Colon (tissue), 2 donors: Measurements from ENCODE around the gene CDKAL1.
"Not testable (repeated sequence)": the region's sequence is repeated elsewhere in the genome, so short reads cannot be mapped to it uniquely, and the experiment has no call there.

Experiments used
- FAIRE-seq: peaks from 2 replicates; lab custom pipeline; 2012; peaks lifted over from hg19 to GRCh38; lab: Jason Lieb, UNC
- donor health status: control.
- donor health status: control.

CDKAL1 gene

DNA sequence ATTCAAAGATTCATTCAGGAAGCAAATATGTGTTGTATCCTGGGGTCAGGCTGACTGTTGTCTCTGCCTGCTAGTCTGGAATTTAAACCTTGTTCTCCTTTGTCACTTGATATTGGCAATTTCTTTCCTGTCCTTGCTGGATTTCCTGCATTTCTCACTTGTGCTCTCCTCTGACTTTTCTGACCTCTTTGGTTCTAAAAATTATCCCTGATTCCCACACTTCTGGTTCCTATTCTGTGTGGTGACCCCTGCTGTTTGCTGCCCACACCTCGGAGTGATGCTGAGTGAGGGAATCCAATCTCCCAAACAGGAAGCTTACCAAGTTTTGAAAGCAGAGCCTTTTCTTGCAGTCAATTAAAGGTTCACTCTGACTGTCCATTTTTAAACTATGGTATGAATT, 345.3 kb downstream of the CDKAL1 start:
- FAIRE-seq, result no peak

GRCh38 chr6:20881365-20881764, 347.1 kb downstream of the CDKAL1 start:
- no peak for FAIRE-seq

DNA sequence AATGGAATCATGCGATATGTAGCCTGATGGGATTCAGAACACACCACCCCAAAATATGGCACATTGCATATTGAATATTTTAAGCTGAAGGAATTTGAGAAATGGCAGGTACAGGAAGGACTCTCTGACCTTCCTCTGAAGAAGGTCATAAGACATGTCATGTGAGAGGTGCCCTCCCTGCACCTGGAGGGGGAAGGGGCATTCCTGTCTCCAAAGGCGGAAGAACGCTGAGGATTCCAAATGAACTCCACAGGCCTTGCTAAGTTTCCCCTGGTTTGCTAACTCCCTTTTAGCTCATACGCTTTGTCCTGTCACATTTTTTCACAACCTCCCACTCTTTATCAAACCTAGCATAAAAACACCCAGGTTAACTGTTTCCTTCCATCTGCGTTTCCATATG, 347.8 kb downstream of the CDKAL1 start:
- no peak for FAIRE-seq

DNA sequence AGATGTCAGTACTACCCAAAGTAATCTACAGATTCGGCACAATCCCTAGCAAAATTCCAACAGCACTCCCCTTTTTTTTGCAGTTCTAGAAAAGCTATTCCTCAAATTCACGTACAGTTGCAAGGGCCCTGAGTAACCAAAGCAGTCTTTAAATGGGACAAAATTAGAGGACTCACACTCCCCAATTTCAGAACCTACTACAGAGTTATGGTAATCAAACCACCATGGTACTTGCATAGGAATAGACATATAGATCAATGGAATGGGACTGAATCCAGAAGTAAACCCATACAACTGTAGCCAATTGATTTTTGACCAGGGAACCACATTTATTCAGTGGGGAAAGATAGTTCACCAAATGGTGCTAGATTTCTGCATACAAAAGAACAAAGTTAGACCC, 350.8 kb downstream of the CDKAL1 start:
- FAIRE-seq, result no peak

DNA sequence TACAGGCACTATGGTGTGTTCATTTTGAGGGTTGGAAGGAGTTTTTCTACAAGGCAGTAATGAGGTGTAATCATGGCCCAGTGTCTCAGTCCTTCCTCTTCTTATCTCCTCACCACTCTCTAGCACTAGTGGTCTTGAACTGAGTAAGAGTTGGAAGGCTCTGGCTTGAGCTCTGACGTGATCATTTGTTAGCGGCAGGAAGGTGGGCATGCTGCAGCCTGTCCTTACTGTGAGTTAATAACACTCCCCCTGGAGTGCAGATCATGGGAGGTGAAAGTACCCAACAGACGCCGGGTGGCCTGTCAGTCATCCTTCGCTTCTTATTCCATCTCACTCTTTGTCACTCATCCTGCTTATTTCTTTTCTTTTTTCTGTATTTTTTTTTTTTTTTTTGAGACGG, 356.9 kb downstream of the CDKAL1 start:
- FAIRE-seq, result no peak

GRCh38 chr6:20892365-20892764, 358.1 kb downstream of the CDKAL1 start:
- no peak for FAIRE-seq

DNA sequence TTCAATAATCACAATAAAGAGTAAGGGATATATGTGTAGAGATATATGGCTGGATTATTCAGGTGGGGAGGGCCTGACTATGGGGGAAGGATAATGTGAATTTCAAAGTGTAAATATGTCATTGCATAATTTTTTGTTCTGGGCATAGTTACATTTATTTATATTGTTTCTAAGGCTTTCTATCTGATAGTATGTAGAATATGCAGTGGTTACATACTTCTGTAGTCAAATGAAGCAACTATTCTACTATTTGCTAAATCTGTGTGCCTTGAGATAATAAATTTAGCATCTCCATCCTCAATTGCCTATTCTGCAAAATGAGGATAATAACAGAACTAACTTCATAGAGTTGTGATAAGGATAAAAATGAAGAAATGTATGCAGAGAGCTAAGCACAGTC, 359.2 kb downstream of the CDKAL1 start:
- FAIRE-seq, result no peak

GRCh38 chr6:20900389-20901160, 366.3 kb downstream of the CDKAL1 start:
- no peak for FAIRE-seq

DNA sequence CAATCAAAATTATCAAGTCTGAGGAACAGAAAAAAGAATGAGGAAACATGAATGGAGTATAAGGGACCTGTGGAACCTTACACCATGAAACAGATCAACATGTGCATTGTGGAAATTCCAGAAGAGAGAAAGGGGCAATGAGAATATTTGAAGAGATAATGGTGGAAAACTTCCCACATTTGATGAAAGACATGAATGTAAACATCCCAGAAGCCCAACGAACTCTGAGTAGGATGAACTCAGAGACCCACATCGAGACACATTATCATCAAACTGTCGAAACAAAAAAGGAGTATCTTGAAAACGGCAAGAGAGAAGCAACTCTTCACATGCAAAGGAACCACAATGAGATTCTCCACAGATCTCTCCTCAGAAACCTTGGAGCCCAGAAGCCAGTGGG, 371.1 kb downstream of the CDKAL1 start:
- FAIRE-seq, result no peak

DNA sequence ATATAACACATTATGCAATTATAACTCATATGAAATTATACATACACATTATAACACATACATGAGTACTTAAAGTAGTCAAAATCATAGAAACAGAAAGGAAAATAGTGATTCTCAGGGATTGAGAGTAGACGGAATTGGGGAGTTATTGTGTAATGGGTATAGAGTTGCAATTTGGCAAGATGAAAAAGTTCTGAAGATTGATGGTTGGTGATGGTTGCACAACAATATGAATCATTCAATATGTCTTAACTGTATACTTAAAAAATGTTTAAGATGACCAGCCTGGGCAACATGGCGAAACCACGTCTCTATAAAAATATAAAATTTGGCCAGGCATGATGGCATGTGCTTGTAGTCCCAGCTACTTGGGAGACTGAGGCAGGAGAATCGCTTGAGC, 372.7 kb downstream of the CDKAL1 start:
- FAIRE-seq, result no peak

DNA sequence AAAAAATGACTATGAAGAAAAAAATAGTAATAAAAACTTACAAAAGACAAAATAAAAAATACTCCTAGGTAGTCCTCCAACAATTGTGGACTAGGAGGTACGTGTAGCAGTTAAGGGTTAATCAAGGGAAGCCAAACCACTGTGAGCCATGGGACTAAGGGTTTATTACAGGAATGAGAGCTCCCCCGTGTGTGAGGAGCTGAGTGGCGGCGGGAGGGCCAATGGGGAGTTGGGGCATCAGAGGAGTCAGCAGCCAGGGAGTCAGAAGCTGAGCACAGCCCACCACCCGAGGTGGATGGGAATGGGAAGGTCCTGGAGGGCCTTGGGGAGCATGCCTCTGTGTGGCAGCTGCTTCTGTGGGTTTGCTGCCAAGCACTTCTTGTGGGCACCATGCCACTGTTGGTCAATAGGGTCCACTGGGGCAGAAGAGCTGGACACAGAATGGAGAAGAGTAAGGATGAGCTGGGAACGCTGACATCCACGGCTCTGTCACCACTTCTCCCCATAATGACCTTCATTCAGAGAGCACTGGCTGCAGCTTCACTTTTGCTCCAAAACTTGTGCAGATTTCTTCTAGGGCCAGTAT, 373.3 kb downstream of the CDKAL1 start:
- FAIRE-seq, result no peak

- no peak for FAIRE-seq
Measured at GRCh38 chr6:20909621-20910020, 375.4 kb downstream of the CDKAL1 start.

GRCh38 chr6:20911712-20912111, 377.5 kb downstream of the CDKAL1 start:
- FAIRE-seq, result no peak

- no peak for FAIRE-seq
Measured at GRCh38 chr6:20915156-20915555, 380.9 kb downstream of the CDKAL1 start.

DNA sequence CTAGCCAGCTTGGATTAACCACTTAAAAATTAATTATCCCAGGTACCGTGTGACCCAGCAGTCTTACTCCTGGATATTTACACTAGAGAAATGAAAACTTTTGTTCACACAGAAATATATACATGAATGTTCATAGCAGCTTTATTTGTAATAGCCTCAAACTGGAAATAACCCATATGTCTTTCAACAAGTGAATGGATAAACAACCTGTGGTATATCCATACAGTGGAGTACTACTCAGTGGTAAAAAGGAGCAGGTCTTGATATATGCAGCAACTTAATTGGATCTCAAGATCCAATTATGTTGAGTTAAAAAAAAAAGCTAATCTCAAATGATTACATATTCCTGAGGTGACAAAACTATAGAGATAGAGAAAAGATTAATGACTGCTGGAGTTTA, 381.4 kb downstream of the CDKAL1 start:
- FAIRE-seq, result no peak

DNA sequence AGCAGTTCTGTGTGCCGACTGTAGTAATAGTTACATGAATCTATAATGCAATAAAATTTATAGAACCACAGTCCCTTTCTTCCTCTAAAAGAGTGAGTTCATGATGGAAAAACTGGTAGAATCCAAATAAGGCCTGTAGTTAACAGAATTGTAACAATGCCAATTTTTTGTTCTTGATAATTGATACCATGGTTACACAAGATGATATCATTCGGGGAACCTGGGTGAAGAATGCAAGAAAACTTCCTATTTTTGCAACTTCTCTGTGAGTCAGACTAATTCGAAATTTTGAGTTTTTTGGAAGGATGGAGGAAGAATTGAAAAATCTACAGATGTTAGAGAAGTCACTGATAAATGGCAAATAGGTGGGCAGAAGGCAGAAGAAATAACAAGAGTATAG, 381.8 kb downstream of the CDKAL1 start:
- no peak for FAIRE-seq

GRCh38 chr6:20918868-20919267, 384.6 kb downstream of the CDKAL1 start:
- FAIRE-seq, result no peak

DNA sequence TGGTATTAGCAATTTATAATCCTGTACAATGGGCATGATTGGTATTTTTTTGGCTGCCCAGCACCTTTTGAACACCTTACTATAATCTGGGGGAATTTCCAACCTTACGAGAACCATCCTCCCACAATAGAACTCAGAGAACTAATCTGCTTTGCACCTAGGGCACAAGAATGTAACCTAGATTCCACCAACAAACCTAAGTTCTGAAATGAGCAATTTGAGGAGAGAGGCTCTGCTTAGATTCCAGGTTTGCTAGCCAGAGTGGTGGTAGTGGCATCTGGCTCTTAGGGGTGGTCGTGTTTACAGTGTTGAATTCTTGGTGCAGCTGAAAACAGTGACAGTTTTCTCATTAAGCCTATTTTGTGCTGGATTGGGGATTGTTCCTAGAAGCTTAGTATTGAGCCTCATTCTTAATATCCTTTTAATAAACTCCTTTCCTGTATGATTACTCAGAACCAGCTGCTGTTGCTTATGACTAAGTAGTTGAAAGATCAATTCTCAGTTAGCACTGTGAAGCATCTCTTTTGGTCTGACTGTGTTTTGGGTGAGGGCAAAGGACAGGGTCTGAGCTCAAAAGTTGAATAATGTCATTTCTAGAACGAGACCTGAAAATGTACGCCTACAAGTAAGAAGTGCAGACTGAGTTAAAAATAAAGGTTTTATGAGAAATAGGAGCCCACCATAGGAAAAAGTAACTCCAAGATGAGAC, 385.6 kb downstream of the CDKAL1 start:
- no peak for FAIRE-seq

- FAIRE-seq, result no peak
Measured at GRCh38 chr6:20921578-20921977, 387.3 kb downstream of the CDKAL1 start.

DNA sequence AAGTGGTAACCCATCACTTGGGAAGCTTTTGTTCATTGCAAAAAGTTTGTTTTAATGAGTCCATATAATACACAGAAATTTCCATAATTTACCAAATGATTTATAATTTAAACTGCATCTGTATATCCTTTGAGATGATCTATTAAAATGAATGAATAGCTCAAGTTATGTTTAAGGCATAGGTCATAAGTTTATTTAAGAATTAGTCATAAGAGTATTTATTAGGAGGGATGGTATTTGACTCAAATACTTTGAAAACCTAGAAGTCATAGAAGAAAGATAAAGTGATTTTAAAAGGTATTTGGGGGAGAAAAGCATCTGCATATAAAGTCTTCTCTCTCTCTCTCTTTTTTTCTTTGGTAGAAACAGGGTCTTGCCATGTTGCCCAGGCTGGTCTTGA, 388.5 kb downstream of the CDKAL1 start:
- no peak for FAIRE-seq

DNA sequence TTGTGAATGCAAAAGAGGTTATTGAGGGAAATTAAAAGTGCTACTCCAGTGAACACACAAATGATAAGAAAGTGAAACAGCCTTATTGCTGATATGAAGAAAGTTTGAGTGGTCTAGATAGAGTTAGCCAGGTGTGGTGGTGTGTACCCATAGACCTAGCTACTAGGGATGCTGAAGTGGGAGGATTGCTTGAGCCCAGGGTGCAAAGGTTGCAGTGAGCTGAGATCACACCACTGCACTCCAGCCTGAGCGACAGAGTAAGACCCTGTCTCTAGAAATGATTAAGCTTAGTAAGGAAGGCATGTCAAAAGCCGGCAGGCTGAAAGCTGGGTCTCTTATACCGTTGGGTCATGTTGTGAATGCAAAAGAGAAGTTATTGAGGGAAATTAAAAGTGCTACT, 389.8 kb downstream of the CDKAL1 start:
- FAIRE-seq, result not testable (repeated sequence)

DNA sequence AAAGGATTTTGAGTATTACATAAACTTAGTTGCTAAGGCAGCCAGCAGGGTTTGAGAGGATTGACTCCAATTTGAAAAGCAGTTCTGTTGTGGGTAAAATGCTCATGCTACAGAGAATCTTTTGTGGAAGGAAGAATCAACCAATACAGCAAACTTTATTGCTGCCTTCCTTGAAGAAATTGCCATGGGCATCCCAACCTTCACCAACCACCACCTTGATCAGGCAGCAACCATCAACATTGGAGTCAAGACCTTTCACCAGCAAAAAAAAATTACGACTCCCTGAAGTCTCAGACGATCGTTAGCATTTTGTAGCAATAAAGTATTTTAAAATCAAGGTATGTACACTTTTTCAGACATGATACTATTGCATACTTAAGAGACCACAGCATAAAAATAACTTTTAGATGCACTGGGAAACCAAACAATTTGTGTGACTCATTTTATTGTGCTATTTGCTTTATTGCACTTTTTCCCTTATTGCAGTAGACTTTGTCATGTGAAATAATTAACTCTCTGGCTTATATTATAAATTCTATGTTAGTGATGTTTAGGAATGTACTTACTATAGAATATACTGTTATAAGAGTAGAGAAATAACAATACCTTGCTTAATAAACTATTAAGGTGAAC, 390.8 kb downstream of the CDKAL1 start:
- FAIRE-seq, result peak; percentile 90
